PC-9 (cell line): ENCODE results near the gene PWWP2A. TPM values are rescaled to one million over a fixed set of nuclear protein-coding genes. Genes with fewer than 3 reads are reported as not detected.

ENCODE experiments used
- BruUV-seq: library from RNA; stranded (reverse); fragments of 400-500 nt; replicated peaks from 2 replicates; lab custom pipeline; 2021; lab: Mats Ljungman, UMichigan
- CTCF ChIA-PET: fragments of 300-600 bp; sonication (Branson Sonifier 250); formaldehyde crosslinking; loops from one replicate; lab custom pipeline; 2022; ENCODE audit warnings: antibody characterized with exemption; lab: Charles Lee
- POLR2A ChIA-PET: fragments of 300-600 bp; sonication (Branson Sonifier 250); formaldehyde crosslinking; loops from one replicate; lab custom pipeline; 2022; ENCODE audit warnings: antibody characterized with exemption; ENCODE audit not compliant: unreplicated experiment; lab: Charles Lee
- DNase-seq, 2 experiments: peaks; one replicate each; pipeline versions ENCODE4 v3.0.0 to v3.0.0-alpha.2; 2015 to 2022; ENCODE audit warnings: mixed read lengths in 1 of 2
- H2AFZ ChIP-seq: fragments of 200-600 bp; sonication (generic); 2 replicates; pipeline ENCODE4 v1.8.1; 2017; ENCODE audit warnings: antibody characterized with exemption
- H3F3A ChIP-seq: fragments of 200-600 bp; sonication (generic); 2 replicates; pipeline ENCODE4 v1.8.1; 2017; ENCODE audit warnings: antibody characterized with exemption, mild to moderate bottlenecking, low read depth; ENCODE audit not compliant: insufficient read depth
- H3K27ac ChIP-seq: fragments of 200-600 bp; sonication (generic); 2 replicates; pipeline ENCODE4 v1.6.1; 2016; ENCODE audit warnings: mixed run types
- H3K27me3 ChIP-seq: fragments of 200-600 bp; sonication (generic); 2 replicates; pipeline ENCODE4 v1.6.1; 2016; ENCODE audit warnings: low read depth, mixed run types; ENCODE audit not compliant: insufficient read depth
- H3K36me3 ChIP-seq: fragments of 200-600 bp; sonication (generic); 2 replicates; pipeline ENCODE4 v1.6.1; 2016; ENCODE audit warnings: low read depth, mixed run types
- H3K4me1 ChIP-seq: fragments of 200-600 bp; sonication (generic); replicated peaks from 2 replicates; pipeline ENCODE4 v1.6.1; 2016; ENCODE audit warnings: mixed run types; ENCODE audit not compliant: insufficient read depth
- H3K4me2 ChIP-seq: fragments of 200-600 bp; sonication (generic); 2 replicates; pipeline ENCODE4 v1.6.1; 2017; ENCODE audit warnings: mixed run types
- H3K4me3 ChIP-seq: fragments of 200-600 bp; sonication (generic); 2 replicates; pipeline ENCODE4 v1.6.1; 2016; ENCODE audit warnings: mixed run types
- H3K79me2 ChIP-seq: fragments of 200-600 bp; sonication (generic); 2 replicates; pipeline ENCODE4 v1.6.1; 2017; ENCODE audit warnings: low read depth, mixed run types
- H3K9me2 ChIP-seq: fragments of 200-600 bp; sonication (generic); 2 replicates; pipeline ENCODE4 v1.8.1; 2017; ENCODE audit warnings: mild to moderate bottlenecking; ENCODE audit not compliant: insufficient read depth
- H3K9me3 ChIP-seq: fragments of 200-600 bp; sonication (generic); 2 replicates; pipeline ENCODE4 v1.8.1; 2016; ENCODE audit warnings: low read depth; ENCODE audit not compliant: insufficient read depth
- H4K20me1 ChIP-seq: fragments of 200-600 bp; sonication (generic); 2 replicates; pipeline ENCODE4 v1.8.1; 2017; ENCODE audit not compliant: insufficient read depth
- EZH2 ChIP-seq: fragments of 200-600 bp; sonication (generic); IDR thresholded peaks from 2 replicates; pipeline ENCODE4 v1.8.0; 2017; ENCODE audit warnings: antibody characterized with exemption, low read depth
- intact Hi-C: fragments of 100-400 bp; cut with micrococcal nuclease; formaldehyde crosslinking; loops from one replicate; pipeline ENCODE4 v1.10.0; 2022; ENCODE audit not compliant: unreplicated experiment
- total RNA-seq: library from RNA; stranded (reverse); gene quantifications from 2 replicates; pipeline ENCODE4 v1.2.3, GENCODE V29; 2021
- TF ChIP-seq, protein P1 (sequence below): fragments of 200-600 bp; sonication (generic); conservative IDR thresholded peaks from 2 replicates; pipeline ENCODE4 v1.6.1; 2017; ENCODE audit warnings: mixed run types, antibody characterized with exemption, mild to moderate bottlenecking, moderate library complexity

PWWP2A gene
- total RNA-seq, 1 experiment from 2014 or later: 19.9 TPM

DNA sequence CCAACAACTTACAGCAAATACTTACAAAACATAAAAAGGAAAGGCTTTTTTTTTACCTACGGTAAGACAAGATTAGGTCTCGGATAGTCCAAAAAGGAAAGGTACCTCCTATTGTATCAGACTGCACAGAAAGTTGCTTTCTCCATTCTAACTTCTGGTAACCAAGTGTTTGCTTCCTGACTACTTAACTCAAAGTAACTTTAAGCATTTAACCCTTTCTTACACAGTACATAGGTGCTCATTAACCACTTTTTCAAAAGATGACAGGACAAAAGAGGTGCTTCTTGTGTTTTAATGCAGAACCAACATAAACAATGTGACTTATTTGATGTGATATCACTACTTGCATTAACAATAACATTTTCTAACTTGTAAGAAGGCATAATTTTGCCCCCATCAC lies 23.1 kb downstream of the PWWP2A start:
- POLR2A ChIA-PET: no interaction called here
- no peak for TF ChIP-seq EZH2
- TF ChIP-seq, protein P1, sequence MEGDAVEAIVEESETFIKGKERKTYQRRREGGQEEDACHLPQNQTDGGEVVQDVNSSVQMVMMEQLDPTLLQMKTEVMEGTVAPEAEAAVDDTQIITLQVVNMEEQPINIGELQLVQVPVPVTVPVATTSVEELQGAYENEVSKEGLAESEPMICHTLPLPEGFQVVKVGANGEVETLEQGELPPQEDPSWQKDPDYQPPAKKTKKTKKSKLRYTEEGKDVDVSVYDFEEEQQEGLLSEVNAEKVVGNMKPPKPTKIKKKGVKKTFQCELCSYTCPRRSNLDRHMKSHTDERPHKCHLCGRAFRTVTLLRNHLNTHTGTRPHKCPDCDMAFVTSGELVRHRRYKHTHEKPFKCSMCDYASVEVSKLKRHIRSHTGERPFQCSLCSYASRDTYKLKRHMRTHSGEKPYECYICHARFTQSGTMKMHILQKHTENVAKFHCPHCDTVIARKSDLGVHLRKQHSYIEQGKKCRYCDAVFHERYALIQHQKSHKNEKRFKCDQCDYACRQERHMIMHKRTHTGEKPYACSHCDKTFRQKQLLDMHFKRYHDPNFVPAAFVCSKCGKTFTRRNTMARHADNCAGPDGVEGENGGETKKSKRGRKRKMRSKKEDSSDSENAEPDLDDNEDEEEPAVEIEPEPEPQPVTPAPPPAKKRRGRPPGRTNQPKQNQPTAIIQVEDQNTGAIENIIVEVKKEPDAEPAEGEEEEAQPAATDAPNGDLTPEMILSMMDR: no peak
- H3K9me2 ChIP-seq: no peaks in the 10 kb centered on the region
- no peak for DNase-seq
- no peak overlapping the region for H3K4me2 ChIP-seq
- BruUV-seq: no TSS peak
- H3F3A ChIP-seq: no peaks in the 10 kb centered on the region
- H3K4me3 ChIP-seq: no peak overlapping the region
- no peak overlapping the region for H2AFZ ChIP-seq
- no peaks in the 10 kb centered on the region; the same call in 1 of the 2 replicates for H3K79me2 ChIP-seq
- no peaks in the 10 kb centered on the region for H3K9me3 ChIP-seq
- no peaks in the 10 kb centered on the region for H3K27me3 ChIP-seq
- CTCF ChIA-PET: no interaction called here
- H3K27ac ChIP-seq: no peak overlapping the region
- H3K36me3 ChIP-seq: 0 out of 2 replicates have a peak, but pooled peaks cover 6% of the 10 kb centered on the region
- H3K4me1 ChIP-seq: no peaks in the 10 kb centered on the region
- H4K20me1 ChIP-seq: no peaks in the 10 kb centered on the region
- intact Hi-C loops: no loop called here

DNA sequence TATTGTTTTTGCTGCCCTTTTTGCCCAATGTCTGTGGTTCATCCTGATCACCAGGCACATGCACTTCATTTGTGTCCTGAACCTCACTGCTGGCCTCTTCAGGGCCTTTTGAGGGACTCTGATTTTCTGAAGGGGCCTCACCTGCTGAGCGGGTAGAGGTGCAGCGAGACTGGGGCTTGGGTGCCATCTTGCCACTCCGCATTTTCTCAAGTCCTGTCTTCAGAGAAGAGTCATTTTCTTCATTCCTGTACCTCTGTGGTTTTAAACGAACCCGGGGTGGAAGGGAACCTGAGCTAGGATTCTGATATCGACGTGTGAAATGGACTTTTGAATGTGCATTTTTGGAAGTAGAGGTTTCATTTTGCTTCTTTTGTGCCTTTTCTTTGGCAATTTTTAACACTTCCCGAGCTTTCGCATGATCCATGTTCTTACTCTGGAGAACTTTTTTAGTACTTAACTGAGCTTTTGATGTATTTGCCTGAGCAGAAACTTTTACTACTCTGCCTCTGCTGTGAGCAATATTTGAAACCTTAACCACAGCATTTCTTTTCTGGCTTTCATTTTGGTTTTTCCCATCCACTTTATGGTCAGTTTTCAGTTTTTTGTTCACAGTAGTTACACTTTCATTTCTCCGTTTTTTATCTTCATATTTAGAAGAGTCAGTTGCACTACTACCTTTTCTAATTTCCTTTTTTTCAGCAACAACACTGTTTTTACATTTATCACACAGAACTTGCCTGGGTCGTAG lies 26.1 kb downstream of the PWWP2A start:
- H3F3A ChIP-seq: 0 out of 2 replicates have a peak, but pooled peaks cover 8% of the 10 kb centered on the region
- H3K9me3 ChIP-seq: no peaks in the 10 kb centered on the region
- TF ChIP-seq, protein P1: no peak
- TF ChIP-seq EZH2: no peak
- H4K20me1 ChIP-seq: no peaks in the 10 kb centered on the region
- intact Hi-C loops: no loop called here
- no peak overlapping the region for H3K4me2 ChIP-seq
- no peak for DNase-seq
- ChIA-PET CTCF (no interaction called here), POLR2A (no interaction called here)
- H3K9me2 ChIP-seq: no peaks in the 10 kb centered on the region
- H2AFZ ChIP-seq: no peak overlapping the region
- H3K4me1 ChIP-seq: no peaks in the 10 kb centered on the region
- H3K79me2 ChIP-seq: no peaks in the 10 kb centered on the region; the same call in 1 of the 2 replicates
- H3K27ac ChIP-seq: no peak overlapping the region
- BruUV-seq: no TSS peak
- no peaks in the 10 kb centered on the region for H3K27me3 ChIP-seq
- H3K36me3 ChIP-seq: 0 out of 2 replicates have a peak, but pooled peaks cover 6% of the 10 kb centered on the region
- H3K4me3 ChIP-seq: no peak overlapping the region

DNA sequence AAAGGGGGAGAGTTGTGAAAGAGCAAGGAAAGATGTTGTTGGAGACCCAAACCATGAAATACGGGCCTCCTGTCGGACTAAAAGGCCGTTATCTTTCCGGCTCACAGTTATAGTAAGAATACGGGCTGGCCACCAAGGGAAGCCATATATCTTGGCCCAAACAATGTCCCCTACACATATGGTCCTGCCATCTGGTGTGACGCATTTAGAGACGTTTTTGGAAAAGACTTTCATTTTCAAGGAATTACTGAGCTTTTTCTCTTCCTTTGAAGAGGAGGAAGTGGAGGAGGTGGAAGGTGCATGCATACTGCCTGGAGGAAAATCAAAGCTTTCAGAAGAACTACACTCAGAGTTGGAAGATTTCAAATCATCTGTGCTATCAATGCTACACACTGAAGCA lies 26.7 kb downstream of the PWWP2A start:
- no peaks in the 10 kb centered on the region for H3K79me2 ChIP-seq
- no peak overlapping the region for H3K4me3 ChIP-seq
- no peak overlapping the region for H2AFZ ChIP-seq
- H3K9me2 ChIP-seq: no peaks in the 10 kb centered on the region
- DNase-seq: no peak
- TF ChIP-seq, protein P1: no peak
- no peak for TF ChIP-seq EZH2
- no peak overlapping the region for H3K4me2 ChIP-seq
- no peaks in the 10 kb centered on the region for H3K4me1 ChIP-seq
- ChIA-PET CTCF (no interaction called here), POLR2A (no interaction called here)
- 0 out of 2 replicates have a peak, but pooled peaks cover 8% of the 10 kb centered on the region for H3F3A ChIP-seq
- H3K27me3 ChIP-seq: no peaks in the 10 kb centered on the region
- BruUV-seq: no TSS peak
- 0 out of 2 replicates have a peak, but pooled peaks cover 6% of the 10 kb centered on the region for H3K36me3 ChIP-seq
- H3K27ac ChIP-seq: no peak overlapping the region
- intact Hi-C loops: no loop called here
- no peaks in the 10 kb centered on the region for H3K9me3 ChIP-seq
- H4K20me1 ChIP-seq: no peaks in the 10 kb centered on the region
